Stomach (tissue), 4 donors: Measurements from ENCODE around the gene OR10AD1.

Experiments used
- POLR2A ChIP-seq, 4 donors: fragments of 450-650 bp; IDR thresholded peaks; one replicate each; pipeline ENCODE4 v1.6.1; 2016; ENCODE audit warnings: antibody characterized with exemption in 4 of 4, control low read depth in 2 of 4, mild to moderate bottlenecking in 1 of 4, moderate library complexity in 1 of 4
- POLR2AphosphoS5 ChIP-seq, 3 donors: sonication (generic); formaldehyde crosslinking; IDR thresholded peaks; one replicate each; pipeline ENCODE4 v1.6.1; 2016; ENCODE audit warnings: antibody characterized with exemption in 3 of 3
- TF ChIP-seq, protein P1 (sequence below), 7 experiments: fragments of 450-650 bp in 4 of 7; fragments of 200-600 bp in 3 of 7; sonication (generic) in 3 of 7; IDR thresholded peaks; one replicate each; pipeline ENCODE4 v1.5.1; 2016 to 2019; ENCODE audit warnings: antibody characterized with exemption in 7 of 7, control low read depth in 2 of 7, mild to moderate bottlenecking in 1 of 7

DNA sequence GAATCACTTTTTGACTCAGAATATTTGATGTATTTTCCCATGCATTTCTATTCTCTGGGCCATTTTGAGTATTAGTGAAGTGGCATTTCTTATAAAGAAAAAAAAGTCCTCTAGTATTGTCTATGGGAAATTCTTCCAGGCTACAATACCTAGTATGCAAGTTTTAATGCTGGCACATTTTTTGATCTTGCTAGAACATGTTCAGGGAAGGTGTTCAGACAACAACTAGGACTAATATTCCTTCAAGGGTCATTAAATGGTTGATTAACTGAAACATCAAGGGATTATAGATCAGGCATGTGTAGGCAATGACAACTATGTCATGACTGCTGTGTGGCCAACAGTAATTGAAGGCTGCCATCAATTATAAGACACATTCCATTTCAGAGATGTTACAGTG, 12.0 kb downstream of the OR10AD1 start:
- TF ChIP-seq, protein P1, sequence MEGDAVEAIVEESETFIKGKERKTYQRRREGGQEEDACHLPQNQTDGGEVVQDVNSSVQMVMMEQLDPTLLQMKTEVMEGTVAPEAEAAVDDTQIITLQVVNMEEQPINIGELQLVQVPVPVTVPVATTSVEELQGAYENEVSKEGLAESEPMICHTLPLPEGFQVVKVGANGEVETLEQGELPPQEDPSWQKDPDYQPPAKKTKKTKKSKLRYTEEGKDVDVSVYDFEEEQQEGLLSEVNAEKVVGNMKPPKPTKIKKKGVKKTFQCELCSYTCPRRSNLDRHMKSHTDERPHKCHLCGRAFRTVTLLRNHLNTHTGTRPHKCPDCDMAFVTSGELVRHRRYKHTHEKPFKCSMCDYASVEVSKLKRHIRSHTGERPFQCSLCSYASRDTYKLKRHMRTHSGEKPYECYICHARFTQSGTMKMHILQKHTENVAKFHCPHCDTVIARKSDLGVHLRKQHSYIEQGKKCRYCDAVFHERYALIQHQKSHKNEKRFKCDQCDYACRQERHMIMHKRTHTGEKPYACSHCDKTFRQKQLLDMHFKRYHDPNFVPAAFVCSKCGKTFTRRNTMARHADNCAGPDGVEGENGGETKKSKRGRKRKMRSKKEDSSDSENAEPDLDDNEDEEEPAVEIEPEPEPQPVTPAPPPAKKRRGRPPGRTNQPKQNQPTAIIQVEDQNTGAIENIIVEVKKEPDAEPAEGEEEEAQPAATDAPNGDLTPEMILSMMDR (IDR thresholded peaks at IDR 0.05): no peak
- TF ChIP-seq POLR2A (IDR thresholded peaks at IDR 0.05) (no peak), POLR2AphosphoS5 (IDR thresholded peaks at IDR 0.05) (no peak)
